Vagina (tissue), 2 donors: ENCODE measurements around the gene PTPRG.

Source experiments
- POLR2AphosphoS5 ChIP-seq, 2 donors: sonication (generic); formaldehyde crosslinking; IDR thresholded peaks; one replicate each; pipeline ENCODE4 v1.9.0; 2017; ENCODE audit warnings: antibody characterized with exemption in 2 of 2, mild to moderate bottlenecking in 2 of 2, low read depth in 1 of 2; ENCODE audit not compliant: insufficient read depth in 1 of 2
- TF ChIP-seq, protein P1 (sequence below), 3 experiments: fragments of 450-650 bp in 2 of 3; fragments of 200-600 bp in 1 of 3; sonication (generic) in 1 of 3; IDR thresholded peaks; one replicate each; pipeline ENCODE4 v1.5.1; 2017 to 2019; ENCODE audit warnings: antibody characterized with exemption in 3 of 3, mild to moderate bottlenecking in 2 of 3, moderate library complexity in 2 of 3

DNA sequence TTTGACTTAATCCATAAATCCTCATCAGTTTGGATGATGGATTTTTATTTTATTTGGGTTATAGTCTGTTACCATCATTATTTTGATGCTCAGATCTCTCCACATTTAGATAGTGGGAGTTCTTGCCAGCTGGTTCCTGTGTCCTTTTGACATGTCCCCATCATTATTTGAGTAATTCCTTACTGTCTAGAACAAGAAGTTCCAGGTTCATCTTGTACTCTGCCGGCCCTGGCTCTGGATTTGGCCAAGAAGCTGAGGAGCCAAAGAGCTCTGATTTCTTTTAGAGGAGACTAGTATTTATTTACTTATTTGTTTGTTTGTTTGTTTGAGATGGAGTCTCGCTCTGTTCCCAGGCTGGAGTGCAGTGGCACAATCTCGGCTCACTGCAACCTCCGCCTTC is 54.3 kb downstream of the PTPRG start:
- TF ChIP-seq, protein P1, sequence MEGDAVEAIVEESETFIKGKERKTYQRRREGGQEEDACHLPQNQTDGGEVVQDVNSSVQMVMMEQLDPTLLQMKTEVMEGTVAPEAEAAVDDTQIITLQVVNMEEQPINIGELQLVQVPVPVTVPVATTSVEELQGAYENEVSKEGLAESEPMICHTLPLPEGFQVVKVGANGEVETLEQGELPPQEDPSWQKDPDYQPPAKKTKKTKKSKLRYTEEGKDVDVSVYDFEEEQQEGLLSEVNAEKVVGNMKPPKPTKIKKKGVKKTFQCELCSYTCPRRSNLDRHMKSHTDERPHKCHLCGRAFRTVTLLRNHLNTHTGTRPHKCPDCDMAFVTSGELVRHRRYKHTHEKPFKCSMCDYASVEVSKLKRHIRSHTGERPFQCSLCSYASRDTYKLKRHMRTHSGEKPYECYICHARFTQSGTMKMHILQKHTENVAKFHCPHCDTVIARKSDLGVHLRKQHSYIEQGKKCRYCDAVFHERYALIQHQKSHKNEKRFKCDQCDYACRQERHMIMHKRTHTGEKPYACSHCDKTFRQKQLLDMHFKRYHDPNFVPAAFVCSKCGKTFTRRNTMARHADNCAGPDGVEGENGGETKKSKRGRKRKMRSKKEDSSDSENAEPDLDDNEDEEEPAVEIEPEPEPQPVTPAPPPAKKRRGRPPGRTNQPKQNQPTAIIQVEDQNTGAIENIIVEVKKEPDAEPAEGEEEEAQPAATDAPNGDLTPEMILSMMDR (IDR thresholded peaks at IDR 0.05) = no peak
- no peak for TF ChIP-seq POLR2AphosphoS5 (IDR thresholded peaks at IDR 0.05; ENCODE audit: insufficient read depth in 1 of 2, low read depth in 1 of 2)
